Limb (tissue), 2 donors: ENCODE measurements around the gene NR5A1.

Experiments
- DNase-seq, 2 donors: peaks; one replicate each; pipeline ENCODE4 v3.0.0-alpha.2; 2016; ENCODE audit errors: extremely low spot score in 2 of 2

The NR5A1 gene

GRCh38 chr9:124442379-124442778 is 64.8 kb downstream of the NR5A1 start:
- no peak for DNase-seq

- DNase-seq: no peak
These were observed 65.9 kb downstream of the NR5A1 start for GRCh38 chr9:124441291-124441690.

- no peak for DNase-seq
These were observed 66.4 kb downstream of the NR5A1 start for GRCh38 chr9:124440786-124441185.

- no peak for DNase-seq
These were observed 67.4 kb downstream of the NR5A1 start for GRCh38 chr9:124439686-124440243.

GRCh38 chr9:124439086-124439485 is 68.1 kb downstream of the NR5A1 start:
- DNase-seq: no peak

GRCh38 chr9:124438091-124438490 is 69.1 kb downstream of the NR5A1 start:
- DNase-seq: no peak

GRCh38 chr9:124437086-124437485 is 70.1 kb downstream of the NR5A1 start:
- no peak for DNase-seq

- no peak for DNase-seq
These were observed 70.9 kb downstream of the NR5A1 start for GRCh38 chr9:124436320-124436719.
